Measurements from ENCODE around the gene IL9R. TPM values are rescaled to one million over a fixed set of nuclear protein-coding genes. Genes with fewer than 3 reads are reported as not detected.

The IL9R gene
- total RNA-seq, 1 experiment from 2014 or later: 0.46 TPM

- POLR2A ChIA-PET: no interaction called here
- Histone ChIP-seq H3K27ac (ENCODE audit: low read length) (no peak overlapping the region), H3K27me3 (ENCODE audit: control insufficient read depth, insufficient read depth, low read length) (no peaks in the 10 kb centered on the region), H3K4me1 (ENCODE audit: control insufficient read depth, insufficient read depth, low read length) (no peaks in the 10 kb centered on the region), H3K9me3 (ENCODE audit: control insufficient read depth, insufficient read depth, low read depth, low read length) (no peaks in the 10 kb centered on the region), H3K36me3 (ENCODE audit: control insufficient read depth, insufficient read depth, low read length) (no peaks in the 10 kb centered on the region), H3K4me3 (ENCODE audit: low read depth in 2 of 2, low read length in 2 of 2) (no peak overlapping the region)
- in situ Hi-C loops (cut with HindIII; ENCODE audit: low pct_unique_long_range_greater_than_20kb, low sequenced_read_pairs) (no loop called here), intact Hi-C loops (cut with micrococcal nuclease; ENCODE audit: unreplicated experiment) (no loop called here)
- TF ChIP-seq SIN3A (IDR thresholded peaks at IDR 0.05; ENCODE audit: borderline replicate concordance, insufficient read depth, low read depth, low read length) (no peak), CTCF (IDR thresholded peaks at IDR 0.05) (no peak), POLR2AphosphoS5 (IDR thresholded peaks at IDR 0.05; ENCODE audit: low read depth, low read length) (no peak), TCF7L2 (IDR thresholded peaks at IDR 0.05; ENCODE audit: low read depth, low read length) (no peak), REST (IDR thresholded peaks at IDR 0.05; ENCODE audit: insufficient read depth in 1 of 2, low read depth in 2 of 2, low read length in 1 of 2) (no peak)
- CTCF ChIA-PET: no interaction called here
- DNase-seq (ENCODE audit: low read depth, low spot score): no peak
- ATAC-seq: no peak
- no TSS peak for BruUV-seq (replicated peaks)
Measured at GRCh38 chrX:155962906-155963305, 34.6 kb upstream of the IL9R start.

- Histone ChIP-seq H3K9me3 (ENCODE audit: control insufficient read depth, insufficient read depth, low read depth, low read length) (no peaks in the 10 kb centered on the region), H3K36me3 (ENCODE audit: control insufficient read depth, insufficient read depth, low read length) (no peaks in the 10 kb centered on the region), H3K27ac (ENCODE audit: low read length) (no peak overlapping the region), H3K4me1 (ENCODE audit: control insufficient read depth, insufficient read depth, low read length) (no peaks in the 10 kb centered on the region), H3K27me3 (ENCODE audit: control insufficient read depth, insufficient read depth, low read length) (no peaks in the 10 kb centered on the region), H3K4me3 (ENCODE audit: low read depth in 2 of 2, low read length in 2 of 2) (no peak overlapping the region)
- POLR2A ChIA-PET: no interaction called here
- BruUV-seq (replicated peaks): no TSS peak
- CTCF ChIA-PET: no interaction called here
- intact Hi-C loops (cut with micrococcal nuclease; ENCODE audit: unreplicated experiment): no loop called here
- DNase-seq (ENCODE audit: low read depth, low spot score): no peak
- ATAC-seq: peak; percentile 94
- TF ChIP-seq REST (IDR thresholded peaks at IDR 0.05; ENCODE audit: insufficient read depth in 1 of 2, low read depth in 2 of 2, low read length in 1 of 2) (no peak), SIN3A (IDR thresholded peaks at IDR 0.05; ENCODE audit: borderline replicate concordance, insufficient read depth, low read depth, low read length) (no peak), CTCF (IDR thresholded peaks at IDR 0.05) (peak; percentile 80), TCF7L2 (IDR thresholded peaks at IDR 0.05; ENCODE audit: low read depth, low read length) (no peak), POLR2AphosphoS5 (IDR thresholded peaks at IDR 0.05; ENCODE audit: low read depth, low read length) (no peak)
- in situ Hi-C loops (cut with HindIII; ENCODE audit: low pct_unique_long_range_greater_than_20kb, low sequenced_read_pairs): no loop called here
Measured at GRCh38 chrX:155966876-155967275, 30.6 kb upstream of the IL9R start.
